OCI-LY1 (cell line): ENCODE measurements around the gene PGBD5.

ENCODE experiments used
- CTCF ChIP-seq: fragments of 200-600 bp; sonication (generic), shearing (Covaris generic); IDR thresholded peaks from 2 replicates; pipeline ENCODE4 v1.5.1; 2017; ENCODE audit warnings: mild to moderate bottlenecking, antibody characterized with exemption, low read length, moderate library complexity, mixed read lengths
- EZH2 ChIP-seq: fragments of 200-600 bp; sonication (generic), shearing (Covaris generic); IDR thresholded peaks from 2 replicates; pipeline ENCODE4 v1.8.0; 2017; ENCODE audit warnings: borderline replicate concordance, mixed run types, mild to moderate bottlenecking, antibody characterized with exemption, low read length, moderate library complexity, mixed read lengths

GRCh38 chr1:230270185-230270558 lies 156.0 kb downstream of the PGBD5 start:
- TF ChIP-seq CTCF = no peak
- TF ChIP-seq EZH2 = no peak
